RKO (cell line): Measurements from ENCODE around the gene COPS7A.

Experiments
- DNase-seq: peaks from one replicate; pipeline ENCODE4 v3.0.0-alpha.2; 2016; ENCODE audit warnings: low spot score

COPS7A gene, protein sequence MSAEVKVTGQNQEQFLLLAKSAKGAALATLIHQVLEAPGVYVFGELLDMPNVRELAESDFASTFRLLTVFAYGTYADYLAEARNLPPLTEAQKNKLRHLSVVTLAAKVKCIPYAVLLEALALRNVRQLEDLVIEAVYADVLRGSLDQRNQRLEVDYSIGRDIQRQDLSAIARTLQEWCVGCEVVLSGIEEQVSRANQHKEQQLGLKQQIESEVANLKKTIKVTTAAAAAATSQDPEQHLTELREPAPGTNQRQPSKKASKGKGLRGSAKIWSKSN

GRCh38 chr12:6723607-6724408, at the start of gene COPS7A:
COPS7A (plus strand) TSS chr12:6724046; CDS start chr12:6724657, 611 bp downstream.
- peak; percentile 99 for DNase-seq

DNA sequence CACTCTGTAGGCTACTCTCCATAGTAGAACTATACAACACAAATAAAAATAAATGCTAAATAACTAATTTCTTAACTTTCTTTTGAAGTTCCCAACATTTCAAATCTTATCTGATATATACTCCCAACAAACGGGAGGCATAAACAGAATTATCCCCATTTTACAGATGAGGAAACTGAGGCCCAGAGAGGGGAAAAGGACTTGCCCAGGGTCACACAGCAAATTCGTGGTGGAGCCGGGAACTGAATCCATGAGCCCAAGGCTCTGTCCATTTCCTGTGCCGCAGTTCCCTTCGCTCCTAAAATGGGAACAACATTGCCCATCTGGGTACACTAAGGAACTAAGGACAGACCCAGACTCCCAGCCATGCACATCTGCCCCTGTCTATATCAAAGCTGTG, 46.9 kb upstream of the COPS7A start:
- DNase-seq: no peak

- DNase-seq: peak; percentile 58
Observed at GRCh38 chr12:6684609-6685008, 39.2 kb upstream of the COPS7A start.

- no peak for DNase-seq
Observed at GRCh38 chr12:6685814-6686213, 38.0 kb upstream of the COPS7A start.

DNA sequence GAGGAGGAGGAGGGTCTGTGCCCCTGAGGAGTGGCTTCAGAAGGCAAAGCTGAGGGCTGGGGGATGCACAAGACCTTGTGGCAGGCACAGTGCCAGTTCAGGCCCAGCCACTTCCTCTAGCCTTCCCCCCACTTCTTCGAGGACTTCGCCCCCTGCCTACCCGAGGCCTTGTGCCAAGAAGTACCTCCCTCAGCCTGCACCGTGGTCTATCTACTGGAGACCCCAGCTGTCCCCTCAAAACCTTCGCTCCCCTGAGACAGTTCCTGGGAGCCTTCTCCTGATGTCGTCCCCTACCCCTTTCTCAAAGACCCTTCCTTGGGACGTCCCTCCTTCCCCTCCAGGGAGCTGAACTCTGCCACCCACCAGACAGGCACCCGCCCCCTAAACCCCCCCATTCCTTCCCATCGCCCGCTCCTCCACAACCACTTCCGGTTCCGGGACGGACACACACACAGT, 35.3 kb upstream of the COPS7A start:
- DNase-seq: peak; percentile 60

DNA sequence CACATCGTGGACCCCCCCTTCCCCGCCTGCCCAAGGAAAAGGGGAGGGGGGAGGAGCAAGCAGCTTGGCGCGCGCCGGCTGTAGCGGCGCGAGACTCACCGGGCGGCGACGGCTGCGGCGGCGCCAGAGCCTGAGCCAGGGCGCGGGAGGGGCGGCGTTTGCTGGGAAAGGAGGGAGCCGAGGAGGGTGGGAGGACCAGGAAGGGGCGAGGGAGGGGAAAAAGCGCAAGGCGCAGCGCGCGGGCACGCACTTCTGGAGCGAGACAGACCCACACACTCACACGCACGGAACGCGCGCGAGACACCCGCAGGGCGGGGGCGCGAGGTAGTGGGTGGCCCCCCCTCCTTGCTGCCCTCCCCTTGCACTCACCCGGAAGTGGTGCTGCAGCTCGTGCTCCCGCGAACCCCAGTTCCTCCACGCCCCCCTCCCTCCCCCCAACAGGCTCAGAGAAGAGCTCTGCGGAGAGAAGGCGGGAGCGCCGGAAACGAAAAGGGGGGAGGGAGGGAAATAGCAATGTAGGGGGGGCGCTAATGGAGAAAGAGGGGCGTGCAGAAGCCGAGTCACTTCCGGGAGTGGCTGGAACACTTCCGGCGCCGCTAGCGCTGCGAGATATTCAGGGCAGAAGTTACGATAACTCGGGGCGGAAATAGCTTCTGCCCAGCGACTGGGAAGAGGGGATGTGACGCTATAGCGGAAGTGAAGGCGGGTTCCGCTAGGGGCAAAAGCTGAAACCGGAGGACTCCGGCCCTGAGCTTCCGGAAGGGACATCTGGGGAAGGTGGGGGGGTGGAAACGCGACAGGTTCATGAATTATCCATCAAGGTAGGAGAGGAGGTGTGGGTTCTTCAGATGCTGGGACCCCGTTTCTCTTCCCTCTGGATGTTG, 34.6 kb upstream of the COPS7A start, which contains the start of gene ZNF384:
TSS of gene ZNF384 (minus strand) at position 377 of the 884 bp plus-strand sequence. CDS start 9,855 bp downstream, outside the sequence.
- peak; percentile 99 for DNase-seq

GRCh38 chr12:6691473-6691872, 32.4 kb upstream of the COPS7A start:
- no peak for DNase-seq

DNA sequence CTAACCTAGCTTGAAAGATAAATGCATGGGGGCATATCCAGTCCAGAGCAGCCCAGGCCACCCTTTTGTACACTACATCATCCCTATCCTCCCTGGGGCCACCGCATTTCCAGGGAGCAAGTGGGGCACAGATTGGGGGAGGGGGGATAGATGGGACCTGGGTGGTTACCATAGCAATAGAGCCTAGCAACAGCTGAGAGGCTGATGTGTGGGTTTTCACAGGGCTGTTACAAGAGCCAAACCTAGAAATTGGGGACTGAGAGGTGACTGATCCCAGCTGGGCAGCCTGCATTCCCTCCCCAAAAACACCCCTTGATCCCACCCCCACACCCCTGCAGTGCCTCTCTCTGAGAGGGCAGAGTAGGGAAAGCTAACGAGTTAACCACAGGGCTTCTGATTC, 31.0 kb upstream of the COPS7A start:
- DNase-seq: no peak

DNA sequence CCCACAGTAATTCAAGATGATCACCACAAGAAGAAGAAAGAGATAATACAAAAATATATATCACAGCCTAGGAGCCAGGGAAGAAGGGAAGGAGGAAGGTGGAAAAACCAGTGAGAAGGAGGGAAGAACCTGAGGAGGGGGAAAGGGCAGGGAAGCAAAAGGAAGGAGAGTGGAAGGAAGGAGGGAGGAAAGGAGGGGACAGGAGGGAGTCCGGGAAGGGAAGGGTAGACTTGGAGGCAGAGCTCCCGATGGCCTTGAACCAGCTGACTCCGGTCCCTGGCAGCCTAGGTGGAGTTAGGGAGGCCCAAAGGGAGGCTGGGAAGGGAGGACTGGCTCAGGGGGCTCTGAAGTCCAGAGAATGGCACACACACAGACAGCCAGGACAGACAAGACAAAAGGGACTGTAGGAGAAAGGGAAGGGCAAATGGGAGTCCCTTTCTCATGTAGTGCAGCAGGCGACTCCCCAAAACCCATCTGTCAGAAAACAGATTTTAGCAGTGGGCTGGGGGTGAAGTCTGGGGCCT, 30.0 kb upstream of the COPS7A start:
- DNase-seq: no peak

DNA sequence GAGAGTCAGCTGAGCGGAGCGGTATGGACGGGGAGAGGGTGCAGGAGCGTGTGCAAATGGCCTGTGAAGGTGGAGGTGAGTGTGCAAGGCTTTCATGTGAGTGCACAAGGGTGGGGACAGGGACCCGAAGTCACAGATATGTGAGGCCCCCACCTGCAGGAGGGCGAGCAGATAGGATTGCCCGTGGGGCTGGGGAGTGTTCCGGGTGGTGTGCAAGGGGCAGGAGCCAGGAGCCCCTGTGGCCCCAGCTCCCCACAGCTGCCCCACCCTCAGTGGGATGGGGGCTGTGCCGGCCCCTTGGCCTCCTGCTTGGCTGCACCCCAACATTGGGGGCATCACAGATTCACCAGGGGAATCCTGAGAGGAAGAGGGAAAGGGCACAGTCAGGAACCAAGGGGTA, 29.1 kb upstream of the COPS7A start:
- no peak for DNase-seq

- DNase-seq: no peak
Observed at GRCh38 chr12:6695313-6696045, 28.4 kb upstream of the COPS7A start.

DNA sequence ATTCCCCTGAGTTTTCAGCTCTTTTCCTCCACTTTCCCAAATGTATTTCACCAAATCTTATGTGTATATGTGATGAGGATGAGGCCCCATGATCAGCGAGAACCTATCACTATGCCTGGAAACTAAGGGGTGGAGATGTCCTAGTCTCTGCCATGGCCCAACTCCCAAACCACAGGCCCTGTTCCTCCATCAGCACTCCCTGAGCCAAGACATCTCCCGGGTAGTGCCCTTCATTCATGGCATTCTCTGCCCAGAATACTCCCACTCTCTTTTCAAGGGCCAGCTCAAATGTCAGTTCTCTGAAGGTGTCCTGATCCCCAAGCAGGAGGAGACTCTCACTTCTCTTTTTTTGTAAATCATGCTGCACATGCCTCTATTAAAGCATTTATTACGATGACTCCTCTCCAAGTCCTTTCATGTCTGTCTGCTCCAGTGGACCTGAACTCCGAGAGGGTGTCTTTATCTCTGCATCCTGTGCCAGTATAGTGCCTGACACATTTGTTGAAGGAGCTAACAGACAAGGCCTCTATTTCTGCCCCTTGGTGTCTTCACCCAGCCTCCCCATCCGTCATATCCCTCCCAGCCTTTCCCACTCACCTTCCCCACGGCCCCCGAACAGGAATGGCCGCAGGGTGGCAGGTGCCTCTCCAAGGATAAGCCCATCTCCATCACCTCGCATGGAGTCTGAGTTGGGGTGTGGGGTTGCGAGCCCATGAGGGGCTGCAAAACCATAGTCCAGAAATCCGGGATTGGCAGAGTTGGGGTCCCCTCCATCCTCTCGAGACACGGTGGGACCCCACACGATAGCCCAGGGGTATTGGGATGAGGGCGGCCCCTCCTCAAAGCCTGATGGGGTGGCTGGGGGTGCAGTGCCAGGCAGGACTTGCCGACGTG, 26.9 kb upstream of the COPS7A start:
- DNase-seq: no peak

GRCh38 chr12:6697584-6698351, 26.1 kb upstream of the COPS7A start:
- DNase-seq: peak; percentile 74

GRCh38 chr12:6698352-6699046, 25.3 kb upstream of the COPS7A start:
- no peak for DNase-seq

- DNase-seq: no peak
Observed at GRCh38 chr12:6699259-6699988, 24.4 kb upstream of the COPS7A start.

GRCh38 chr12:6699989-6700645, 23.7 kb upstream of the COPS7A start:
- DNase-seq: no peak

DNA sequence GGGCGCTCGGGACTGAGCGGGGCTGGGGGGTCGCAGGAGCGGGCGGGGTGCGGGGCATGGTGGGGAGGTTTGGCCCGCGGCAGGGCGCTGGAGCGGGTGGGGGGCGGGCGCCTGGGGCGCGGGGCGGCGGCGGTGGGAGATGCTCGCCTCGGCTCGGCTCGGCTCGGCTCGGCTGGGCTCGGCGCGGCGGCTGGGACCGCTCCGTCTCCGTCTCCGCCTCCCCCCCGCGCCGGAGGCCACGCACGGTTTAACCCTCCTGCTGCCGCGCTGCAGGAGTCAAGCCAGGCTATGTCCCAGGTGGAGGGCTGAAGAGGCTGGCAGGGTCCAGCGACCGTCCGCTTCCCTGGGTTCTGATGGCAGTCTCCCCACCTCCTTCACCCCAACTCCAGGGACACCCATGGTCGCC, 23.2 kb upstream of the COPS7A start, which contains the start of gene PIANP:
TSS of gene PIANP (minus strand) at position 170 of the 406 bp plus-strand sequence. CDS start 2,754 bp downstream, outside the sequence.
- no peak for DNase-seq
